ENCODE measurements around the gene PDRG1.

Gene PDRG1

DNA sequence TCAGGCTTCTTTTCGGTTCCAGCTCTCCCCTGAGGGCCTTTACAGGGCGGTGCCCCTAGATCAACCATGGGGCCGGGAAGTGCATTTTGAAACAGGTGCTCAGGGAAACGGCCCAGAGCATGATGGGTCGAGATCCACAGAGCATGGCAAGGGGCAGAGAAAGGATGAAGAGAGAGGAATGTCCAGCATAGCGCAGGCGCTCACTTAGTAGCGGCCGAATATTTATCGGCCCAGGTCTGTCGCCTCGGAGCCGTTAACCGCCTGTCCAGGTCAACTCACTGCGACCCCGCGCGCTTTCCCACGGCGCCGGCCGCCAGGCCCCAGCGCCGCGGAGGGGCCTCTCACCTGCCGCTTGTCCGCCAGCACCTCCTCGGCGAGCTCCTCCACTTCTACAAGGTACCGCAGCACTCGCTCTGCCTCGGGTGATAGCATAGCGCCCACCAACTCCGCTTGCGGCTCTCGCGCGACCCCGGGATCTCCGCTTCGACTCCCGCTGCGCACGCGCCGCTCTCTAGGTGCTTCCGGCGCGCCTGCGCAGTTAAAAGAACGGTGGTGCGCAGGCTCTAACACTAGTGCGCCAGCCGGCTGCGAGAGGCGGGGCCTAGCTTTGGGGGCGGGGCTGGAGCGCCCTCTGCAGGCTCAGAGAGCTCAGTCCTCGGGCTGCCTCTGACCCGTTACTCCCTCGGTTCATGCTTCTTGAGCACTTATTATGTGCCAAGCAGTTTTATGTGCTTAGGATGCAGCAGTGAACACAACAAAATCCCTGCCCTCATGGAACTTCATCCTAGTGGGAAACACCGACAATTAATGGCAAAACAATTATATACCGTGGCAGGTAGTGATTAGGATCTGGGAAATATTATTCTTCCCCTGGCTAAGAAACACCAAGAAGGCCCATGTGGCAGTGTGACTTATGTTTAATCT is at the start of gene PDRG1:
PDRG1 (minus strand) TSS at position 517 of the 924 bp plus-strand sequence; CDS start at position 432, 85 bp downstream.
- DNase-seq (ENCODE audit: low read depth, low spot score), result peak; percentile 97
- in situ Hi-C loops (cut with HindIII; ENCODE audit: low sequenced_read_pairs), result no loop called here
- H3K4me3 ChIP-seq (ENCODE audit: low read depth, low read length), result peak within 1 kb of the TSS; percentile 66
- TF ChIP-seq, protein P1, sequence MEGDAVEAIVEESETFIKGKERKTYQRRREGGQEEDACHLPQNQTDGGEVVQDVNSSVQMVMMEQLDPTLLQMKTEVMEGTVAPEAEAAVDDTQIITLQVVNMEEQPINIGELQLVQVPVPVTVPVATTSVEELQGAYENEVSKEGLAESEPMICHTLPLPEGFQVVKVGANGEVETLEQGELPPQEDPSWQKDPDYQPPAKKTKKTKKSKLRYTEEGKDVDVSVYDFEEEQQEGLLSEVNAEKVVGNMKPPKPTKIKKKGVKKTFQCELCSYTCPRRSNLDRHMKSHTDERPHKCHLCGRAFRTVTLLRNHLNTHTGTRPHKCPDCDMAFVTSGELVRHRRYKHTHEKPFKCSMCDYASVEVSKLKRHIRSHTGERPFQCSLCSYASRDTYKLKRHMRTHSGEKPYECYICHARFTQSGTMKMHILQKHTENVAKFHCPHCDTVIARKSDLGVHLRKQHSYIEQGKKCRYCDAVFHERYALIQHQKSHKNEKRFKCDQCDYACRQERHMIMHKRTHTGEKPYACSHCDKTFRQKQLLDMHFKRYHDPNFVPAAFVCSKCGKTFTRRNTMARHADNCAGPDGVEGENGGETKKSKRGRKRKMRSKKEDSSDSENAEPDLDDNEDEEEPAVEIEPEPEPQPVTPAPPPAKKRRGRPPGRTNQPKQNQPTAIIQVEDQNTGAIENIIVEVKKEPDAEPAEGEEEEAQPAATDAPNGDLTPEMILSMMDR (IDR thresholded peaks at IDR 0.05; ENCODE audit: low read depth, low read length), result peak; percentile 97

- TF ChIP-seq, protein P1 (IDR thresholded peaks at IDR 0.05; ENCODE audit: low read depth, low read length), result no peak
- no peak for DNase-seq (ENCODE audit: low read depth, low spot score)
- no peak overlapping the region for H3K4me3 ChIP-seq (ENCODE audit: low read depth, low read length)
- in situ Hi-C loops (cut with HindIII; ENCODE audit: low sequenced_read_pairs), result no loop called here
Measured at GRCh38 chr20:31998246-31998645, 46.4 kb upstream of the PDRG1 start.

DNA sequence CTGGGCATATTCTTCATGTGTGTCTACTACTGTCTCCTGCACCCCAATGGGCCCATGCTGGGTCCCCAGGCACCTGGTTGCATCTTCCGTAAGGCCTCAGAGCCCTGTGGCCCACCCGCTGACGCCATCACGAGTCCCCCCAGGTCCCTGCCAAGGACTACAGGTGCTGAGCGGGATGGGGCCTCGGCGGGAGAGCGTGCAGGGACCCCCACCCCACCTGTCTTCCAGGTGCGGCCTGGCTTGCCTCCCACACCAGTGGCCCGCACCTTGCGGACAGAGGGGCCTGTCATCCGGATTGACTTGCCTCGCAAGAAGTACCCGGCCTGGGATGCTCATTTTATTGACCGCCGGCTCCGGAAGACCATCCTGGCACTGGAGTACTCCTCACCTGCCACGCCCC is 45.1 kb upstream of the PDRG1 start:
- TF ChIP-seq, protein P1 (IDR thresholded peaks at IDR 0.05; ENCODE audit: low read depth, low read length), result no peak
- no peak for DNase-seq (ENCODE audit: low read depth, low spot score)
- no peak overlapping the region for H3K4me3 ChIP-seq (ENCODE audit: low read depth, low read length)
- in situ Hi-C loops (cut with HindIII; ENCODE audit: low sequenced_read_pairs), result no loop called here

DNA sequence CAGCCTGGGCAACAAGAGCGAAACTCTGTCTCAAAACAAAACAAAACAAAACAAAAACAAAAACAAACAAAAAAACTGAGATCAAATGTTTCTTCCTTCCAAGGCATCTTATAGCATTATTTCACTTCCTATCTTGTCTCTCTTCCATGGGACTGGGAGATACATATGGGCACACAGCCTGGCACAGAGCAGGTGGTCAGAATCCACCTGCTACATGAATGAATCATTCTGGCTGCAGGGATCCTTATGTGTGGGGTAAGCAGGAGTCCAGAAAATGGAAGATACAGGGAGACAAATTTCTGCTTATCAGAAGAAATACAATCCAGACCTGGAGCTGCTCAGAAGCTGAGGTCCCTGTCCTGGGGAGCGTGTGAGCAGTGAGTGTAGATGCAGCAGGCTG is 40.2 kb upstream of the PDRG1 start:
- in situ Hi-C loops (cut with HindIII; ENCODE audit: low sequenced_read_pairs), result no loop called here
- DNase-seq (ENCODE audit: low read depth, low spot score), result no peak
- no peak overlapping the region for H3K4me3 ChIP-seq (ENCODE audit: low read depth, low read length)
- TF ChIP-seq, protein P1 (IDR thresholded peaks at IDR 0.05; ENCODE audit: low read depth, low read length), result no peak

DNA sequence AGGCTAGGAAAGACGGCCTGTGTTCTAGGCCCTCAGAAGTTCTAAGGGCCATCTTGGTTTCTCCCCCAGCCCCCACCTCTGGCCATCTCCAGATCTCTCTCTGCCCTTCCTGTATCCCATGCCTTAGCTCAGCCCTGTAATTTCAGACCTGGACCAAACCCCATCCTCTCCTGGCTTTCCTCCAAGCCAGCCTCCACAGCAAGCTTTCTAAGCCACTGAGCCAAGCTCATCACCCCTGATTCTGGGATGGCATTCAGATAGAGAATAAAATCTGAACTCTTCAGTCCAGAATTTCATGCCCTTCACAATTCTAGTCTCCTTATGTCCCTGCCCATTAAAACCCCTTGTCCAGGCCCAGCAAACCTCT is 39.5 kb upstream of the PDRG1 start:
- in situ Hi-C loops (cut with HindIII; ENCODE audit: low sequenced_read_pairs), result no loop called here
- no peak for DNase-seq (ENCODE audit: low read depth, low spot score)
- TF ChIP-seq, protein P1 (IDR thresholded peaks at IDR 0.05; ENCODE audit: low read depth, low read length), result no peak
- H3K4me3 ChIP-seq (ENCODE audit: low read depth, low read length), result no peak overlapping the region

- TF ChIP-seq, protein P1 (IDR thresholded peaks at IDR 0.05; ENCODE audit: low read depth, low read length), result no peak
- in situ Hi-C loops (cut with HindIII; ENCODE audit: low sequenced_read_pairs), result no loop called here
Measured at GRCh38 chr20:31990641-31991338, 38.9 kb upstream of the PDRG1 start.

More at GRCh38 chr20:31990641-31991338, 38.9 kb upstream of the PDRG1 start:
- H3K4me3 ChIP-seq (ENCODE audit: low read depth, low read length), result no peak overlapping the region
- DNase-seq (ENCODE audit: low read depth, low spot score), result no peak
